Measurements from ENCODE around the gene USP3. TPM values are rescaled to one million over a fixed set of nuclear protein-coding genes. Genes with fewer than 3 reads are reported as not detected.

The USP3 gene
- total and polyA plus RNA-seq, 10 of the 15 experiments (the other 5 are each of a cell fraction or from before 2014, with no cell fraction given) = 23.8 to 64.5 (median 50.3) TPM

DNA sequence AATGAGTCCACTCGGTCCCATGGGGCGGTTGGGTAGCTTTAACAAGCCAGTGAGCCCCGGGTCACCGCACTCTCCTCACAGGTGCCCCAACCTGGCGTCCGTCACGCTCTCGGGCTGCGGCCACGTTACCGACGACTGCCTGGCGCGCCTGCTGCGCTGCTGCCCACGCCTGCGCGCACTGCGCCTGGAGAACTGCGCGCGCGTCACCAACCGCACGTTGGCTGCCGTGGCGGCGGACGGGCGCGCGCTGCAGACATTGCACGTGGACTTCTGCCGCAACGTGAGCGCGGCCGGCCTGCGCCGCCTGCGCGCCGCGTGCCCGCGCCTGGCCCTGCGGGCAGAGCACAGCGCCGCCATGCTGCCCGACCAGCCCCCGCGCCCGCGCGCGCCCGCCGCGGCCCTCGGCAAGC, 96.2 kb downstream of the USP3 start:
- Histone ChIP-seq H3K27ac (ENCODE audit: control insufficient read depth, insufficient read depth) (peak overlapping the region; percentile 85), H3K36me3 (ENCODE audit: control insufficient read depth in 2 of 2, insufficient read depth in 2 of 2, low read length in 1 of 2) (peaks cover 0 to under 1% of the 10 kb centered on the region in 2 experiments; a peak in 1 of 4 replicates), H4K20me1 (ENCODE audit: control insufficient read depth, insufficient read depth) (no peaks in the 10 kb centered on the region), H3K4me1 (ENCODE audit: control insufficient read depth, insufficient read depth, low read length) (peaks cover 34% of the 10 kb centered on the region), H3K9me3 (replicated peaks; ENCODE audit: control insufficient read depth, insufficient read depth, low read length) (no peaks in the 10 kb centered on the region), H3K9ac (ENCODE audit: control insufficient read depth, insufficient read depth, low read length) (peak overlapping the region; percentile 92), H3K79me2 (ENCODE audit: control insufficient read depth, insufficient read depth, low read length) (peaks cover 21% of the 10 kb centered on the region), H3K4me3 (peak overlapping the region; percentile 87), H3K27me3 (replicated peaks in 1 of 2; ENCODE audit: control insufficient read depth in 2 of 2, insufficient read depth in 2 of 2, low read length in 1 of 2) (no peaks in the 10 kb centered on the region), H2AFZ (ENCODE audit: control insufficient read depth, low read depth, low read length) (peak overlapping the region; percentile 80), H3K4me2 (ENCODE audit: control insufficient read depth, insufficient read depth) (peak overlapping the region; percentile 99)
- BruUV-seq (replicated peaks) = no TSS peak
- intact Hi-C loops (cut with micrococcal nuclease; ENCODE audit: unreplicated experiment) = no loop called here
- WGBS (ENCODE audit: insufficient coverage, insufficient replicate concordance, low lambda C conversion rate, missing lambda C conversion rate) = 1% methylated on average over 37 of the region's 60 CpGs
- RAD21 ChIA-PET (ENCODE audit: unreplicated experiment) = interaction anchor here (0.9 to 8.2 kb wide), 23 partner anchors 9 to 493 kb away, joined by 3 to 113 read pairs (median 10); partner anchors contain the start of genes CIAO2A and USP3
- in situ Hi-C loops (cut with MboI) = no loop called here
- POLR2A ChIA-PET = interaction anchor here (0.5 to 8.8 kb wide), 12 partner anchors 8 to 489 kb away, joined by 3 to 66 read pairs (median 4); partner anchors contain the start of gene USP3
- DNase-seq (ENCODE audit: low read depth, low spot score) (peak; percentile 77), FAIRE-seq (peak; percentile 27), ATAC-seq (peak; percentile 80)
- CTCF ChIA-PET = interaction anchor here (0.6 to 11.3 kb wide), 16 partner anchors 9 to 553 kb away, joined by 3 to 272 read pairs (median 8); partner anchors contain the start of gene USP3
- SMC1A ChIA-PET (ENCODE audit: uncharacterized antibody, unreplicated experiment) = interaction anchor here (0.6 to 9.7 kb wide), 18 partner anchors 24 to 467 kb away, joined by 3 to 150 read pairs (median 9); partner anchors contain the start of gene USP3
- TF ChIP-seq POU2F2 (IDR thresholded peaks at IDR 0.05; ENCODE audit: borderline replicate concordance, low read depth, low read length) (peak; percentile 42; the same call in 2 of the 3 replicates), KLF5 (IDR thresholded peaks at IDR 0.05; ENCODE audit: partially characterized antibody) (no peak), IKZF2 (IDR thresholded peaks at IDR 0.05) (no peak; a peak in 1 of 4 replicates), ZNF217 (IDR thresholded peaks at IDR 0.05) (no peak), MTA2 (IDR thresholded peaks at IDR 0.05; ENCODE audit: low read depth) (no peak), RELA (IDR thresholded peaks at IDR 0.05; ENCODE audit: borderline replicate concordance, partially characterized antibody) (peak; percentile 48), SRF (IDR thresholded peaks at IDR 0.05; ENCODE audit: low read depth in 2 of 2, low read length in 2 of 2) (no peak), ZNF622 (IDR thresholded peaks at IDR 0.05) (no peak), RBBP5 (conservative IDR thresholded peaks at IDR 0.05) (no peak), BHLHE40 (IDR thresholded peaks at IDR 0.05; ENCODE audit: borderline replicate concordance in 1 of 2, low read depth in 2 of 2, low read length in 1 of 2) (peak; percentile 95 to 99), FOS (IDR thresholded peaks at IDR 0.05; ENCODE audit: borderline replicate concordance, extremely low read depth, insufficient read length) (no peak), TCF3 (IDR thresholded peaks at IDR 0.05; ENCODE audit: borderline replicate concordance, insufficient read depth, low read depth, low read length) (peak; percentile 76; the same call in 1 of the 2 replicates), TCF7 (IDR thresholded peaks at IDR 0.05; ENCODE audit: borderline replicate concordance) (no peak)
- TF ChIP-seq, protein P1, sequence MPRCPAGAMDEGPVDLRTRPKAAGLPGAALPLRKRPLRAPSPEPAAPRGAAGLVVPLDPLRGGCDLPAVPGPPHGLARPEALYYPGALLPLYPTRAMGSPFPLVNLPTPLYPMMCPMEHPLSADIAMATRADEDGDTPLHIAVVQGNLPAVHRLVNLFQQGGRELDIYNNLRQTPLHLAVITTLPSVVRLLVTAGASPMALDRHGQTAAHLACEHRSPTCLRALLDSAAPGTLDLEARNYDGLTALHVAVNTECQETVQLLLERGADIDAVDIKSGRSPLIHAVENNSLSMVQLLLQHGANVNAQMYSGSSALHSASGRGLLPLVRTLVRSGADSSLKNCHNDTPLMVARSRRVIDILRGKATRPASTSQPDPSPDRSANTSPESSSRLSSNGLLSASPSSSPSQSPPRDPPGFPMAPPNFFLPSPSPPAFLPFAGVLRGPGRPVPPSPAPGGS (IDR thresholded peaks at IDR 0.05; ENCODE audit: borderline replicate concordance, insufficient read depth, low read depth, low read length, poor library complexity, severe bottlenecking) = peak; percentile 57
- TF ChIP-seq, protein P2, sequence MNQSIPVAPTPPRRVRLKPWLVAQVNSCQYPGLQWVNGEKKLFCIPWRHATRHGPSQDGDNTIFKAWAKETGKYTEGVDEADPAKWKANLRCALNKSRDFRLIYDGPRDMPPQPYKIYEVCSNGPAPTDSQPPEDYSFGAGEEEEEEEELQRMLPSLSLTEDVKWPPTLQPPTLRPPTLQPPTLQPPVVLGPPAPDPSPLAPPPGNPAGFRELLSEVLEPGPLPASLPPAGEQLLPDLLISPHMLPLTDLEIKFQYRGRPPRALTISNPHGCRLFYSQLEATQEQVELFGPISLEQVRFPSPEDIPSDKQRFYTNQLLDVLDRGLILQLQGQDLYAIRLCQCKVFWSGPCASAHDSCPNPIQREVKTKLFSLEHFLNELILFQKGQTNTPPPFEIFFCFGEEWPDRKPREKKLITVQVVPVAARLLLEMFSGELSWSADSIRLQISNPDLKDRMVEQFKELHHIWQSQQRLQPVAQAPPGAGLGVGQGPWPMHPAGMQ (IDR thresholded peaks at IDR 0.05; ENCODE audit: borderline replicate concordance) = no peak
- TF ChIP-seq, protein P3, sequence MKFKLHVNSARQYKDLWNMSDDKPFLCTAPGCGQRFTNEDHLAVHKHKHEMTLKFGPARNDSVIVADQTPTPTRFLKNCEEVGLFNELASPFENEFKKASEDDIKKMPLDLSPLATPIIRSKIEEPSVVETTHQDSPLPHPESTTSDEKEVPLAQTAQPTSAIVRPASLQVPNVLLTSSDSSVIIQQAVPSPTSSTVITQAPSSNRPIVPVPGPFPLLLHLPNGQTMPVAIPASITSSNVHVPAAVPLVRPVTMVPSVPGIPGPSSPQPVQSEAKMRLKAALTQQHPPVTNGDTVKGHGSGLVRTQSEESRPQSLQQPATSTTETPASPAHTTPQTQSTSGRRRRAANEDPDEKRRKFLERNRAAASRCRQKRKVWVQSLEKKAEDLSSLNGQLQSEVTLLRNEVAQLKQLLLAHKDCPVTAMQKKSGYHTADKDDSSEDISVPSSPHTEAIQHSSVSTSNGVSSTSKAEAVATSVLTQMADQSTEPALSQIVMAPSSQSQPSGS (IDR thresholded peaks at IDR 0.05; ENCODE audit: low read length) = no peak
- TF ChIP-seq, protein P4, sequence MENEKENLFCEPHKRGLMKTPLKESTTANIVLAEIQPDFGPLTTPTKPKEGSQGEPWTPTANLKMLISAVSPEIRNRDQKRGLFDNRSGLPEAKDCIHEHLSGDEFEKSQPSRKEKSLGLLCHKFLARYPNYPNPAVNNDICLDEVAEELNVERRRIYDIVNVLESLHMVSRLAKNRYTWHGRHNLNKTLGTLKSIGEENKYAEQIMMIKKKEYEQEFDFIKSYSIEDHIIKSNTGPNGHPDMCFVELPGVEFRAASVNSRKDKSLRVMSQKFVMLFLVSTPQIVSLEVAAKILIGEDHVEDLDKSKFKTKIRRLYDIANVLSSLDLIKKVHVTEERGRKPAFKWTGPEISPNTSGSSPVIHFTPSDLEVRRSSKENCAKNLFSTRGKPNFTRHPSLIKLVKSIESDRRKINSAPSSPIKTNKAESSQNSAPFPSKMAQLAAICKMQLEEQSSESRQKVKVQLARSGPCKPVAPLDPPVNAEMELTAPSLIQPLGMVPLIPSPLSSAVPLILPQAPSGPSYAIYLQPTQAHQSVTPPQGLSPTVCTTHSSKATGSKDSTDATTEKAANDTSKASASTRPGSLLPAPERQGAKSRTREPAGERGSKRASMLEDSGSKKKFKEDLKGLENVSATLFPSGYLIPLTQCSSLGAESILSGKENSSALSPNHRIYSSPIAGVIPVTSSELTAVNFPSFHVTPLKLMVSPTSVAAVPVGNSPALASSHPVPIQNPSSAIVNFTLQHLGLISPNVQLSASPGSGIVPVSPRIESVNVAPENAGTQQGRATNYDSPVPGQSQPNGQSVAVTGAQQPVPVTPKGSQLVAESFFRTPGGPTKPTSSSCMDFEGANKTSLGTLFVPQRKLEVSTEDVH (IDR thresholded peaks at IDR 0.05; ENCODE audit: low read depth, partially characterized antibody) = no peak
